HG02763 (cell line): Measurements from ENCODE around the gene SLC39A9.
"Not testable (repeated sequence)": the region's sequence is repeated elsewhere in the genome, so short reads cannot be mapped to it uniquely, and the experiment has no call there.

Experiments used
- ATAC-seq: cut with Tn5 transposase; IDR thresholded peaks from one replicate; pipeline ENCODE4 v1.9.1; 2021; ENCODE audit warnings: mild to moderate bottlenecking, moderate library complexity; ENCODE audit not compliant: unreplicated experiment

The SLC39A9 gene

DNA sequence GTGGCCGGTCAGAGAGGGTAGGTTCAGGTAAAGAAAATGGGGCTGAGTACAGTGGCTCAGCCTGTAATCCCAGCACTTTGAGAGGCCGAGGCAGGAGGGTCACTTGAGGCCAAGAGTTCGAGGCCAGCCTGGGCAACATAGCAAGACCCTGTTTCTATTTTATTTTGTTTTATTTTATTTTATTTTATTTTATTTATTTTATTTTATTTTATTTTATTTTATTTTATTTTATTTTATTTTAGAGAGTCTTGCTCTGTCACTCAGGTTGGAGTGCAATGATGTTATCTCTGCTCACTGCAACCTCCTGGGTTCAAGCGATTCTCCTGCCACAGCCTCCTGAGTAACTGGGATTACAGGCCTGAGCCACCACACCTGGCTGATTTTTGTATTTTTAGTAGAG, 99.4 kb downstream of the SLC39A9 start:
- not testable (repeated sequence) for ATAC-seq

DNA sequence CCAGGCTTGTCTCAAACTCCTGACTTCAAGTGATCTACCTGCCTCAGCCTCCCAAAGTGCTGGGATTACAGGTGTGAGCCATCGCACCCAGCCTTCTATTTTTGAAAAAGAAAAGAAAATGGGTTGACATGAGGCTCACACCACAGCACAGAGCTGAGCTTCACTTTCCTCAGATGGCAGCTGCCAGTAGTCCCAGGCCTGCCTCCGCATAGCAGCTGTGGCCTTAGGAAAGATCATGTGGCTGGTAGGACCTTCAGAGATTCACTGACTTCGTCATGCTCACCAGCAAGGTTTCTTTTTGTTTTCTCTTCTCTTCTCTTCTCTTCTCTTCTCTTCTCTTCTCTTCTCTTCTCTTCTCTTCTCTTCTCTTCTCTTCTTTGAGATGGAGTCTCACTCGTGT, 99.8 kb downstream of the SLC39A9 start:
- ATAC-seq, result not testable (repeated sequence)

DNA sequence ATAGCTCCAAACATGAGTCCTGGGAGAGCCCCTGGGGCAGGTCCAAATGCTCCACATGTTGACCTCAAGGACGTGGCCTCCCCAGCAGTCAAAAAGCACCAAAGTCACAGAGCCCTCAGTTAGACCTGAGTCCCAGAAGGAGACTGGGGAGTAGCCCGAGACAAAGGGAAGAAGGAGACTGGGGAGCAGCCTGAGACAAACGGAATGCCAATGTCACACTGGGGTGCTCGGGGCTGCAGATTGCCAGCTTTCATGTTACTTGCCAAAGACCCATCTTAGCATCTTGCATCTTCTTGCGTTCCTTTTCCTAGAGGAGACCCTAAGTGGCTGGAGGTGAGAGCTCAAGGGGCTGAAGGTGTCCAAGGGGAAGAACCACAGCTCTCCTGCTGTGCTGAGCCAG, 100.9 kb downstream of the SLC39A9 start:
- no peak for ATAC-seq

DNA sequence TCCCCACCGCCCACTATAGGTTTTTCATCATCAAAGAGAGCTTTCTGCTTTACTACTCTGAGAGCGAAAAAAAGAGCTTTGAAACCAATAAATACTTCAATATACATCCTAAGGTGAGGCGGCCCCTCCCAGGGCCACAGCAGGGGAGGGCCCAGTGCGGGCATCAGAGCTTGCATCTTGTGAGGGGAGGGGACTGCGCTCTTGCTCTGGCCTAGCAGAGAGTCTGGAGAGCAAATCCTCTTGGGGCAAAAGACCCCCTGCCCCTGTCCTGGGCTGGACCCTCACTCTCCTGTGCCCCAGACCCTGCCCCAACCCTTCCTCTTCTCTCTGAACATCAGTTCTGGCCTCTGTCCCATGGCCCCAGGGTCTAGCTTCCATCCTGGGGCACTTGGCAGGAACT, 101.6 kb downstream of the SLC39A9 start:
- ATAC-seq, result no peak

DNA sequence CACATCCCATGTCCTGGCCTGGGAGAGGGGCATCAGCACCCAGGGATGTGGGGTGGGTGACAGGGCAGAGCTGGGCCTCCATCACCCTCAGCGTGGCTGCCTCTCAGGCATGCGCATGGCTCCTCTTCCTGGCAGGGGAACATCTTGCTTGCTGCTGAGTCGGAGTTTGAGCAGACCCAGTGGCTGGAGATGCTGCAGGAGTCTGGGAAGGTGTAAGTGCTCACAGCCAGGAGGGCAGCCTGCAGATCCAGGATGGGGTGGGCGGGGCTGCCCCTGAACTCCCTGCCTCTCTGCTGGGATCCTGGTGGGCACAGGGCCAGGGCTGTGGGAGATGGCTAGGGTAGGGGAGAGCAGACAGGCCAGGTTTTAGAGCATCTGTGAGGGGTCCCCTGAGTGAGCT, 102.2 kb downstream of the SLC39A9 start:
- no peak for ATAC-seq

DNA sequence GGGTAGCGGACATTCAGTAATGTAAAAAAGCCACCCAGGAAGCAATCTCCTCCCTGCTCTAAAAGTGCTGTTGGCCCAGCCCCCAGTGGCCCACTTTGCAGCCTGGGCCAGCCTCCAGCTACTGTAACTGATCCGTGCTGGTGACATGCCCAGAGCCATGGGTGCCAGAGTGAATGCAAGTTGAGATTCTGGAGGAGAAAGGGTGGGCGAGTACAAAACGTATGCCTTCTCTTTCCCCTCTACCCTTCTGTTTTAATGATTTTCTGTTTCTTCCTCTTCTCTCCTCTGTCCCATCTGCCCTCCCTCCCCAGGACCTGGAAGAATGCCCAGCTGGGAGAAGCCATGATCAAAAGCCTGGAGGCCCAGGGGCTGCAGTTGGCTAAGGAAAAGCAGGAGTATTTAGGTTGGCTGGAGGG, 102.9 kb downstream of the SLC39A9 start:
- ATAC-seq, result no peak

DNA sequence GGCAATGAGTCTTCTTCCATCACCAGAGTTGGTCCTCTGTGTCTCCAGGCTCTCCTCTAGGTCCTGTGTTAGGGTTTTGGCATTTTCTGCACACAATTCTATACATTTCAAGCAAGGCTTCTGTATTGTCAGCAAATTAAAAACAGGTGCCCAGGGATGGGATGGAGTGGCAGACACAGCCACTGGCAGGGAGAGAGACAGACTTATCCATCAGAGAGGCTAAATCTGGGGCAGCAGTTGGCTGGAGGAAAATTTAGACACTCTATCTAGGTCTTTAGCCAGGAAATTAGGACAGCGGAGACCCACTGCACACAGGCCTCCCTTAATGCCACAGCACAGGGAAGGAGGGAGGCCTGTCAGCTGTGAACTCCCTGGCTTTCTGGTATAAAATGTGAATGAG, 106.3 kb downstream of the SLC39A9 start:
- no peak for ATAC-seq

DNA sequence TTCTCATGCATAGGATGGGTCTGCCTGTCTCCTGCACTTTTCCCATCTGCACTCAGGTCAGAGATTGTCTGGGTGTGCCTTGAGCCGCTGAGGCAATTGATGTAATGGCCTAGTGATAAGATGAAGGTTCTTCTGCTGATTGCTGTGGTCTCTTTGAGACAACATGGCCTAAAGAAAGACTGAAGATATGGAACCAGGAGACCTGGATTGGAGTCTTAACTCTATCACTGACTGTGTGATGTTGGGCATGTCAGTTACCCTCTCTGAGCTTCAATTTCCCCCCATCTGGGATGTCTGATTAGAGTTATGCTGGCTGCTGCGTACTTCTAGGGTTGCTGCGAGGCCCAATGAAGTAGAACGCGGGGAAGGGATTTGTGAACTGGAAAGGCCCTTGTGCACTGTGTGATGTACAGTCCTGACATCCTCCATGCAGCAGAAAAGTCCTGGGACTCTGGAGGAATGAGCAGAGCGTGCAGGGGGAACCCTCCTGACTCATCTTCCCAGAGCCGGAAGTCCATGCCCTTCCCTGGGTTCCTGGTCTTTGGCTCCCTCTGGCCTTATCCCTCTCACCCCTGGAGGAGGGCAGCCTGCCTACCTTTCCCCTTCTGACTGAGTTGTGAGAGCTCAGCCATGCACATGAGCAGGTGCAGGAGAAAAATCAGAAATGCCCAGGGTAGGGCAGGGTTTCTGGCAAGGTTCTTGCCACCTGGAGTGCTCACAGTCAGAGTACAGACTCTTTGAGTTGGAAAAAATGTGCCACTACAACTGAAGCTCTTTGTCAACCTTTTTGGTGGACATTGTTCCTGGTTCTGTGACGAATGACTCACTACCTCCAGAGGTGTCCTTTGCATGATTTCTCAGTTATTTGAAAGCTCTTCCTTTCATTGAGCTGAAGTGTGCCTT, 107.1 kb downstream of the SLC39A9 start:
- no peak for ATAC-seq

DNA sequence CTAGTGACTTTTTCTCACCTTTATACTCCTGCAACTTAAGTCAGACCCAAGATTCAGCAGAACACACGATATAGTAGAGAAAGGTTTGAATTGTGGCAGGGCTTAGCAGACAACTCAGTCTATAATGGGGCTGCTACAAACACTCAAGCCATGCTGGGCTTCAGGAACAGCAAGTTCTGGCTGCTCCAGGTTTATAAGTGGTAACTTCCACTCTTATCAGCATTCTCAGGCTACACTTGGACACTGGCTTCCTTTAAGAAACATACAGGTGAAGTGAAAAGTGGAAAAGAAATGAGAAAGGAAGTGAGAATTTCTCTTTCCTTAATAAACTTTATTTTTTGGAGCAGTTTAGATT, 107.7 kb downstream of the SLC39A9 start:
- ATAC-seq, result no peak
